Thymus (tissue), 11 donors: ENCODE data around the gene ZDHHC4. TPM values are rescaled to one million over a fixed set of nuclear protein-coding genes. Genes with fewer than 3 reads are reported as not detected.

Experiments used
- DNase-seq, 9 donors: peaks; one replicate each; pipeline ENCODE4 v3.0.0-alpha.2; 2013; ENCODE audit warnings: low spot score in 9 of 9, low read depth in 6 of 9, missing footprints in 1 of 9
- H3K27ac ChIP-seq, 2 donors: one replicate each; pipeline ENCODE4 v1.5.1; 2013; ENCODE audit warnings: control low read depth in 1 of 2, low read depth in 1 of 2, low read length in 1 of 2, mild to moderate bottlenecking in 1 of 2, moderate library complexity in 1 of 2
- H3K27me3 ChIP-seq, 2 donors: one replicate each; pipeline ENCODE4 v1.5.1; 2013; ENCODE audit warnings: low read length in 1 of 2; ENCODE audit not compliant: control insufficient read depth in 2 of 2, insufficient read depth in 1 of 2
- H3K36me3 ChIP-seq, 2 donors: one replicate each; pipeline ENCODE4 v1.5.1; 2013; ENCODE audit warnings: low read length in 1 of 2, mild to moderate bottlenecking in 1 of 2, moderate library complexity in 1 of 2; ENCODE audit not compliant: control insufficient read depth in 2 of 2, insufficient read depth in 2 of 2
- H3K4me1 ChIP-seq, 2 donors: one replicate each; pipeline ENCODE4 v1.5.1; 2013; ENCODE audit warnings: low read length in 2 of 2; ENCODE audit not compliant: control insufficient read depth in 2 of 2, insufficient read depth in 2 of 2
- H3K4me3 ChIP-seq, 2 donors: one replicate each; pipeline ENCODE4 v1.5.1; 2013; ENCODE audit warnings: low read length in 2 of 2, control low read depth in 1 of 2, mild to moderate bottlenecking in 1 of 2
- H3K9me3 ChIP-seq, 2 donors: one replicate each; pipeline ENCODE4 v1.5.1; 2013; ENCODE audit warnings: low read length in 1 of 2, mild to moderate bottlenecking in 1 of 2; ENCODE audit not compliant: control insufficient read depth in 2 of 2, insufficient read depth in 1 of 2
- WGBS: extraction: QIAGEN DNeasy Blood & Tissue Kit; methylation state at CpG from one replicate; pipeline ENCODE4 v1.1.7; 2013; 5-methylcytosine and 5-hydroxymethylcytosine counted together
- polyA plus RNA-seq: library from polyadenylated mRNA; stranded (reverse); fragments of 200-250 nt; gene quantifications from one replicate; pipeline ENCODE4 v1.2.3, GENCODE V29; 2013
- total RNA-seq: library from RNA; stranded (reverse); fragments of 120-200 nt; gene quantifications from one replicate; pipeline ENCODE4 v1.2.4, GENCODE V29; 2013
- donor health status: healthy.

Gene ZDHHC4
- total and polyA plus RNA-seq, 2 donors: 38.2 to 50.0 TPM

DNA sequence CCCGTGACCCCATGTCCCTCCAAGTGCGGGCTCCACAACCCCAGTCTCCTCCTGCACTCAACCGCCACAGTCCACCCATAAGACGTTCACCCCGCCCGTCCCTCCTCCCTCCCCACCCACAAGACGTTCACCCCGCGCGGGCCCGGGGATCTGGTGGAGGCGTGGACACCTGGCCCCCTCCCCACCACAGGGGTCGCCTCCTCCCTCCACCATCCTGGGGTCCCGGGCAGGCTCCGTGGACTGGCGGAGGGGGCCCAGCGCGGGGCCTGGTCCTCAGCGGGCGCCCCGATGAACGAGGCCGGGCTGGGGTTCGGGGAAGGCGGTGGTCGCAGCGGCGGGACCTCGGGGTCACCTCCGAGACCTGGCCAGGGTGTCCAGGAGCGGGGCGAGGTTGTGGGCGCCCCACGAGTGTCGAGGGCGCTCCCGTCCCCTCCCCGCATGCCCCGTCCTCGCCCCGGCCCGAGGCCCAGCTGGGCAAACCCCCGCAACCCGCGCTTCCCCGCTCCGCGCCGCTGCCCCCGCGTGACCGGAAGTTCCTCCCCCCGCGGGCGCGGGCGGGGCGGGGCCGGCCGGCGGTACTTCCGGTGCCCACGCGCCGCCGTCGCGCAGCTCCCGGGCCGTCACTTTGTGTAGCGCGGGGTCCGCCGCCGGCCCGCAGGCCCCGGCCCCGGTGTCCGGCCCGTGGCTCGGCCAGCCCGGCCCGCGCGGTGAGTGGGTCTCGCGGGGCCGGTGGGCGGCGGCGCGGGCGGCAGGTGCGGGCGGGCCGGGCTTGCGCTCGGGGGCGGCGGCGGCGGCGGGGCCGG is 59.7 kb downstream of the ZDHHC4 start, which contains the start of gene ZNF316:
Gene ZNF316, plus strand, starts transcription at position 578 of the 803 bp plus-strand sequence. CDS start 5,092 bp downstream, outside the sequence.
- H3K4me1 ChIP-seq: peaks cover 13 to 18% of the 10 kb centered on the region in 2 donors
- H3K27ac ChIP-seq: peak within 1 kb of the TSS in 1 of 2 donors; percentile 87
- H3K36me3 ChIP-seq: peaks cover 19 to 23% of the 10 kb centered on the region in 2 donors
- WGBS: 2% methylated on average over 104 of the region's 104 CpGs
- H3K4me3 ChIP-seq: peak within 1 kb of the TSS; percentile 56 to 94
- peak in 2 of 9 donors; percentile 39 to 51 for DNase-seq
- H3K27me3 ChIP-seq: no peaks in the 10 kb centered on the region
- peaks cover 0 to 6% of the 10 kb centered on the region in 2 donors for H3K9me3 ChIP-seq

DNA sequence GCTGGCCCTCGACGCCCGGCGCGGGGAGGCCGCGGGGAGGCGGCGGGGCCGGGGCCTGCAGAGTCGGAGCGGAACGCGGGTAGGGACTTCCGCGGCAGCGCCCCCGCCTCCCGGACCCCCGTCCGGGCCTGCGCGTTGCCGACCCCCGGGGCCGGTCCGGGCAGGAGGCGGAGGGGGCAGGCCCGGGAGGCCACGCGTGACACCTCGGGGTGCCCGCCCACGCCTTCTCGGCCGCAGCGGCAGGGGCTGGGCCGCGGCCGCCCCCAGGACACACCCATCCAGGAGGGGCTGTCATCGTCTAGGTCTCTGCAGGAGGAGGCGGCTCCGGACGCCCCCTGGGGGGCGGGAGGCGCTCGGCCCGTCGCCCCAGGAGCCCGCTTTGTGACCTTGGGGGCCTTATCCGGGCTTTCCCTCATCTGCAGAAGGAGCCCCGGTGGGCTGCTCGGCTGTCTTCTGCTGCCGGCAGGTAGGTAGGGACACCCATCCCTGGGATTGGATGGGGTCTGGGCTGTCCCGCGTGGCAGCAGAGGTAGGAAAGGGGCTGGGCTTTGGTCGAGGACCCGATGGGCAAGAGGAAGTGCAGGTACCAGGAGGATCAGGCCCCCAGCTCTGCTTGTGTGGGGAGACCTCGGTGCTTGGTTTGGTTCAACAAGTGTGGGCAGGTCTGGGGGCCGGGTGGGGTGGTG is 60.4 kb downstream of the ZDHHC4 start:
- Histone ChIP-seq H3K4me3 (peak overlapping the region; percentile 56 to 94), H3K27me3 (no peaks in the 10 kb centered on the region), H3K36me3 (peaks cover 26 to 29% of the 10 kb centered on the region in 2 donors), H3K4me1 (peaks cover 13 to 18% of the 10 kb centered on the region in 2 donors), H3K27ac (peak overlapping the region in 1 of 2 donors; percentile 61), H3K9me3 (peaks cover 0 to 6% of the 10 kb centered on the region in 2 donors)
- under 1% methylated on average over 60 of the region's 60 CpGs for WGBS
- DNase-seq: peak in 4 of 9 donors; percentile 45 to 77 (median 62)

Other genes with a start within 250 kb of the ZDHHC4 start
- 19.7 TPM for gene FAM220A, start 228.5 kb upstream of the ZDHHC4 start, total RNA-seq
- 17.1 TPM for gene FAM220A, start 228.5 kb upstream of the ZDHHC4 start, polyA plus RNA-seq
- gene RAC1, start 202.9 kb upstream of the ZDHHC4 start, total RNA-seq: 67.7 TPM
- 209 TPM for gene RAC1, start 202.9 kb upstream of the ZDHHC4 start, polyA plus RNA-seq
- 11.1 TPM for gene DAGLB, start 129.5 kb upstream of the ZDHHC4 start, total RNA-seq
- gene DAGLB, start 129.5 kb upstream of the ZDHHC4 start, polyA plus RNA-seq: 19.4 TPM
- 21.9 TPM for gene KDELR2, start 93.3 kb upstream of the ZDHHC4 start, total RNA-seq
- gene KDELR2, start 93.3 kb upstream of the ZDHHC4 start, polyA plus RNA-seq: 46.8 TPM
- gene GRID2IP, start 26.0 kb upstream of the ZDHHC4 start, total RNA-seq: 0.28 TPM
- gene GRID2IP, start 26.0 kb upstream of the ZDHHC4 start, polyA plus RNA-seq: 0.46 TPM
- gene INTS15, start 12.6 kb downstream of the ZDHHC4 start, total RNA-seq: 16.8 TPM
- 28.7 TPM for gene INTS15, start 12.6 kb downstream of the ZDHHC4 start, polyA plus RNA-seq
- gene ZNF853, start 38.2 kb downstream of the ZDHHC4 start, total RNA-seq: 2.8 TPM
- 3.3 TPM for gene ZNF853, start 38.2 kb downstream of the ZDHHC4 start, polyA plus RNA-seq
- gene ZNF316, start 59.9 kb downstream of the ZDHHC4 start, total RNA-seq: 8.0 TPM
- gene ZNF316, start 59.9 kb downstream of the ZDHHC4 start, polyA plus RNA-seq: 40.3 TPM
- 24.7 TPM for gene ZNF12, start 129.5 kb downstream of the ZDHHC4 start, total RNA-seq
- gene ZNF12, start 129.5 kb downstream of the ZDHHC4 start, polyA plus RNA-seq: 21.5 TPM
- 0.14 TPM for gene RSPH10B2, start 176.6 kb downstream of the ZDHHC4 start, total RNA-seq
- gene RSPH10B2, start 176.6 kb downstream of the ZDHHC4 start, polyA plus RNA-seq: 0.25 TPM
- 132 TPM for gene CCZ1B, start 248.8 kb downstream of the ZDHHC4 start, total RNA-seq
- gene CCZ1B, start 248.8 kb downstream of the ZDHHC4 start, polyA plus RNA-seq: 62.4 TPM